Panc1 (cell line): Measurements from ENCODE around the gene C10orf143. TPM values are rescaled to one million over a fixed set of nuclear protein-coding genes. Genes with fewer than 3 reads are reported as not detected.

Source experiments
- total RNA-seq: library from RNA; stranded (reverse); gene quantifications from one replicate; pipeline ENCODE4 v1.2.1, GENCODE V29; 2021; ENCODE audit not compliant: unreplicated experiment

Gene C10orf143
- total RNA-seq, 1 experiment from 2014 or later: 1.0 TPM

Other genes with a start within 250 kb of the C10orf143 start
- gene EBF3, start 146.6 kb downstream of the C10orf143 start, total RNA-seq: 0.64 TPM
- 188 TPM for gene GLRX3, start 25.6 kb upstream of the C10orf143 start, total RNA-seq